Glomerular endothelial cell (primary cell): ENCODE measurements around the gene S100A14. TPM values are rescaled to one million over a fixed set of nuclear protein-coding genes. Genes with fewer than 3 reads are reported as not detected.

Experiments used
- DNase-seq: peaks from one replicate; pipeline ENCODE4 v3.0.0-alpha.2; 2011; ENCODE audit warnings: low read depth, low spot score; ENCODE audit errors: extremely low read depth
- total RNA-seq: library from RNA; depleted of rRNA; stranded (reverse); fragments of >200 nt; gene quantifications from 2 replicates; pipeline ENCODE4 v1.2.3, GENCODE V29; 2015

Gene S100A14
- total RNA-seq, result not detected in 2 replicates

DNA sequence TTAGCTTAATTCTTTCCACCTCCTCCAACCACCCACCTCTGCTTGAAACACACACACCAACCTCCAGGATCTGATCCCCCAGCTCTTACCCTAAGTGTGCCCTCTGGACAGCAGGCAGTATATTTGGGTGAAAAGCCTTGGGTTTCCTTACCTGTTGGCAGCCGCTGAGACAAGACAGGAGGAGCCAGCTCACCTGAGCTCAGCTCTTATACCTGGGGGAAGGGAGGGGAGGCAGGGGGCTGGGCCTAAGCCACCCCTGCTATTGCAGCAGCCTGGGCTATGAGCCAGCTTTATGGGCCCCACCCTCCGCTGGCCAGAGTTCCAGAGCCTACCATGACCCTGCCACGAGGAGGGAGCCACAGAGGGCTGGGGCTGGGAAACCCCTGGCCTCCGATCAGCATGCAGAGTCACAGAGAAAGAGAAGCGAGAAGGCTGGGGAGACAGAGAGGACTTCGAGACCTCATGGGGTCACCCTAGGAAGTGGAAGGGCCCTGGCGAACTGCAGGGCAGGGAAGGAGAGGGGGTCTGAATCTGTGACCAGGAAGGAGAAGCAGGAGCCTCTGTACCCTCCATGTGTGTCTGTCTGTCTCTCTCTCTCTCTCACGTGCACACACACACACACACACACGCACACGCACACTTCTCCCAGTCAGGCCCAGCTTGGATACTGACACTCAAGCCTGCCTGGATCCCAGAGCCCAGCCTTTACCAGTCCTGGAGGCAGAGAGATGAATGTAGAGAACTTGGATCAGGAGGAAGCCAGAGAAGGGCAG, at the start of gene S100A14:
TSS of gene S100A14 (minus strand) at position 182 of the 773 bp plus-strand sequence. CDS start 467 bp downstream, outside the sequence.
- DNase-seq, result no peak

DNA sequence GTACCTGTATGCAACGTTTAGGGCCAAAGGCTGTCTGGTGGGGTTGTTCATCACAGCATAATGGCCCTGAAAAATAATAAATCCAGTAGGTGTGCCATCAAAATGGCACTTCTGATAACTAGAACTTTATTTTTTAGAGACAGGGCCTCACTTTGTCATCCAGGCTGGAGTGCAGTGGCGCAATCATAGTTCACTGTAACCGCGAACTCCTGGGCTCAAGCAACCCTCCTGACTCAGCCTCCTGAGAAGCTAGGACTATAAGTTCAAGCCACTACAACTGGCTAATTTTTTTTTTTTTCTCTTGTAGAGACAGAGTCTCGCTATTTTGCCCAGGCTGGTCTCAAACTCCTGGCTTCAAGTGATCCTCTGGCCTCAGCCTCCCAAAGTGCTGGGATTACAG, 47.1 kb upstream of the S100A14 start:
- no peak for DNase-seq

DNA sequence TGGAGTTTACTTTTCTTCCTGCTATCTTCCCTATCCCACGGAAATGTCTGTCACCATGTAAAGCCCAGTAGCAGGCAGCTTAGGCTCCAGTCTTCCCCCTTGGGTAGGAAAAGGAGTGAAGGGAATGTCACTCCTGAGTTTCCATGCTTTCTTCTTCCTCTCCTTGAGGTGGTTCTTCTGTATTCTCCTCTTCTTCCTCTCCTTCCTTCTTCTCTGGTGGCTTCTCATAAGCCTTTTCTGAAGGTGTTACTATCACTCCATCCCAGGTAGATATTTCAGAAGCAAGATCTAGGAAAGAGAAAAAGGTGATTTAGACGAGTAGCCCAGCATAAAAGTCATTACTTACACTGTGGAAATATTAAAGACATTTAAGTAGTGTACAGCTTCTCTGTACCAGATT, 46.1 kb upstream of the S100A14 start:
- no peak for DNase-seq

DNA sequence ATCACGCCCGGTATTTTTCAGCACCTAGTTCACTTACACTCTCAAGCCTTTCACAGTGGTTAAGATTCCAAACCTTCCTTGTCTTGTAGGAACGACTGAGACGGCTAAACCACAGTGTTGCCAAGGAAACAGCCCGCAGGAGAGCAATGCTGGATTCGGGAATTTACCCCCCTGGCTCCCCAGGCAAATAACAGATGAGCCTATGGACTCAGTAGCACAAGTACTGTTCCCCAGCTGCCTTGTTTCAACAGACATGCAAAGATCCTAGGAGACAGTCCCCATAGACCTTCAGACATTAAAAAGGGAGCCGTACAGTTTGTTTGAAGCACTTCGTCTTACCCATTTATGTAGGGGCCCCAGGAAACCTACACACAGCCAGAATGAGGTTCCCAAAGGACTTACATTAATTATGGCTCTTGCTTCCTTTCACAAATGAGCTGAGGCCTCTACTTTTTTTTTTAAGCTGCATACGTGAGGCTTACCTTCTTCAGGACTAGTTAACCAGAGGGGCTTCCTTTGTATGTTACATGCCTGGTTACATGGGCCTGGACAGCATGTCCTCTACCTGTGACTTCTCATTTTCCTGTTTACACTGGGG, 45.1 kb upstream of the S100A14 start:
- DNase-seq, result no peak

DNA sequence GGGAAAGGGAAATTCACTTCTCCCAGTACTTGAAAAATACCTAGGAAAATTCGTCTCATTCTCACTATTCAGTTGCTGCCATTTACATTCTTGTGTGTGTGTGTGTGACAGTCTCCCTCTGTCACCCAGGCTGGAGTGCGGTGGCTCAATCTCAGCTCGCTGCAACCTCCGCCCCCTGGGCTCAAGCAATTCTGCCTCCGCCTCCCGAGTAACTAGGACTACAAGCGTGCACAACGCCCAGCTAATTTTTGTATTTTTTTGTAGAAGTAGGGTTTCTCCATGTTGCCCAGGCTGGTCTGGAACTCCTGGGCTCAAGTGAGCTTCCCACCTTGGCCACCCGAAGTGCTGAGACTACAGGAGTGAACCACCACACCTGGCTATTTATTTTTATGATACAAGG, 43.5 kb upstream of the S100A14 start:
- no peak for DNase-seq

GRCh38 chr1:153659175-153659534, 43.0 kb upstream of the S100A14 start:
- no peak for DNase-seq

DNA sequence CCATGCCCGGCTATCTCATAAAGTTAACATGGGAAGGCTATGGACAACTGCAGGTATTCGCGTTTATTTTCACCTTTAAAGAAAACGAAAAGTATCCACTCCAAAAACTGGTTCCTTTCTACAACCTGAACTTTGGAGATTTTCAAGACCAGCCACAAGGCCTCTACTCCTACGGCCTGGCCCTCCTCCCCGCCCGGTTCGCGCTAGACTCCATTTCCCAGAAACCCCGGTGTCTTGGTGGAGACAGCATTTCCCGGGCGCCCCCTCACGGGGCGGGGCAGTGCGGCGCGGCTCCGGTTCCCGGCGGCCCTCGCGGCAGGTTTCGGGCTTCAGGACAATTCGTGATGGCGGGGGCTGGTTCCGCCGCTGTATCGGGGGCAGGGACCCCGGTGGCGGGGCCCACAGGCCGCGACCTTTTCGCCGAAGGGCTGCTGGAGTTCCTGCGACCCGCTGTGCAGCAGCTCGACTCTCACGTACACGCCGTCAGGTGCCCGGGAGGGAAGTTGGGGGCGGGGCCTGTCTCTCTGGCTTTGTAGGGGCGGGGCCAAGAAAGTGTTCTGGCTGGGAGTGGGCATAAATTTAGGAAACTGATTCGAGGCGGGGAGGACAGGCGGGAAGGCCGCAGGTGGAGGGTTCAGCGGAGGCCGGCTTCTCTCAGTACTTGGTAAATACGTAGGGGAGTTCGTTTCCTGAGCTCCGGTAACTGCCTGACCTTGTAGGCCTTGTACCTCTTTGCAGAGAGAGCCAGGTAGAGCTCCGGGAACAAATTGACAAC, 42.5 kb upstream of the S100A14 start, which contains the start of gene SNAPIN:
TSS of gene SNAPIN (plus strand) at position 304 of the 775 bp plus-strand sequence. CDS start at position 345, 41 bp downstream.
- no peak for DNase-seq

DNA sequence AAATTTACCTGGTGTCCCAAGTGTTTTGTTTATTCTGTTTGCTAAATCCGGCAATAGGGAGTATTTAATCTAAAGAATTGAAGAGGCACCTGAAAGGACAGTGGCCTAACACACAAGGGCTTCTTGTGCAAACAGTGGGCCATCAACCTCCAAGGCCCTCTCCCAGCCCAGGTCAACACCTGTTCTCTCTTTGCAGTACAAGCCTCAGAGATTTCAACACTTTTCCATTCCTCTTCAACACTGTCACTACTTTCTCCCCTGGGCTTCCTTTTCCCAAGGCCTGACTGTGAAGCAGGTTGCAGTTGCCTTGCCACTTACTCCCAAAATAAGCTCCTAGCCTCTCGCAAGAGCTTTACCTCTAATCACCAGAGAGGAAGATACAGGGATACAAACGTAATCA, 39.2 kb upstream of the S100A14 start:
- no peak for DNase-seq

DNA sequence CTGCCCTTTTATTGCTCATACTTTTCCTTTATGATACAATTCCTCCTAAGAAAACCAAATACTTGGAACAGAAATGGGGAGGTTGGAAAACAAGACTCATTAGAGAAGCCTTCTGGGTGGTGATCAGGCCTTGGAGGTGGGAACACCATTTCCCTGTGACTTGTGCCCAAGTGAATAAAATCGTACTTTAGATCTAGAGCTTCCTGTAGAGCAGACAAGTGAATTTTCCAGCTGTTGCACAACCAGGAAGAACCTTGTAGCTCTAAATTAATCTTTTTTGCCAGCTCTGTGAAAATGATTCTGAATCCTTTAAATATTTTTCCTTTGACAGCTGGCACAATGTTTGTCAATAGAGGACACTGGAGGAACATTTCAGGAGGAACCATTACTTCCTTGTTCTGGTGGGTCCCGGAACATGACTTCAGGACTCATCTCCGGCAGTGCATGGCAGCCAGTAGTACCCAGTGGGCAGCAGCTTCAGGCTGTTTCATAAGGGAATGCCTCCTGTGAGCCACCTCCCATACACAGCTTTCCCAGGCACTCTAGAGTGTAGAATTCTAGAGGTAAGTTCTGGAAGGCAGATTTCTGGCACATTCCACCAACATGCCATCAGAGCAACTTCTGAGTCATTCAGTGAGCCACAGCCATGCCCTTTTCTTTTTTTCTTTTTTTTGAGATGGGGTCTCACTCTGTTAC, 36.8 kb upstream of the S100A14 start:
- no peak for DNase-seq

DNA sequence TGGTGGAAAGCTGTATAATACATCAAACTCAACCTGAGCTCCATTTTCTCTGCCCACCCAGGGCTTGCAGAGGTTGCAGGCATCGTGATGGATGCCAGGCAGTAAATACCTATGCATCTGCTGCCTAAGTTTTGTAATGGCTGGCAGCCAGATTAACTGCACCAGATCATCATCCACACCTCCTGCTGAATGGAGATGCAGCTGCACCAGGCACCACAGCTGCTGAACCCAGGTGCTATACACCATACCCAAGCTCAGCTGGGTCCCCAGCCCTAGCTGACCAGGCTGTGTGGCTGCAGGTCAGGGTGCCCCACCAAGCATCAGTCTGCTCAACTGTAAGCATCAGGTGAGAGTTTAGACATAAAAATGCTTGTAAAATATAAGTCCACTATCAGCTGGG, 35.6 kb upstream of the S100A14 start:
- DNase-seq, result no peak

GRCh38 chr1:153649863-153650235, 33.7 kb upstream of the S100A14 start:
- DNase-seq, result no peak

DNA sequence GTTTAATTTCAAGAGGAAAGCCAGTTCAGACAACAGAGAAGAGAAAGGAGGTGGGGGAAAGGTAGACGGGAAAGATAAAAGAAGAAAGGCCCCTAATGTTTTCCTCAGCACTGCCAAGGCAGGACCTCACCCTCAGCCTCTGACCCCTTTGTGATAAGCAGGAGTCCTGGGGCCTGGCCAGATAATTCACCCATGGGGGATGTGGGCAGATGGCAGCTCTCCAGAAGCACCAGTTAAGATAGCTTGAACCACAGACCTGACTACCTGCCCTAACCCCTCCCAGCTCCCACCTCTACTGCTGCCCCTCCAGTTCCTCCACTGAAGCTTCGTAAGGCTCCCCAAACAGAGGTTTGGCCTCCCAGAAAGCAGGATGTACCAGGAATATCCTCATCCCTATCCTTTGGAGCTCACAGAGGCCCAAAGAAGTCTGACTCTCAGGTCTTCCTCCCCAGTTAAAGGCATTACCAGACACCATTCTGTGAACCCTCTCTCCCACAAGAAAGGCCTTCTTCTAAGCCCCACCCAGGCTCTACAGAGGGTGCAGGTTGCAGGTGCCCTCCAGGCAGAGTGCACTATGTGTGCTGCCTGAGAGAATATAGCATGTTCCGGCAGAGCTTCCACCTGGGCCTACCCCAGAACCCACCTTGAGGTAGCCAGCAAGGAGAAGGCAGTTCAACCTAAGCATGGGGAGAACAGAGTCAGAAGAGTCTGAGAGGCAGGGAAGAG, 33.2 kb upstream of the S100A14 start:
- no peak for DNase-seq

DNA sequence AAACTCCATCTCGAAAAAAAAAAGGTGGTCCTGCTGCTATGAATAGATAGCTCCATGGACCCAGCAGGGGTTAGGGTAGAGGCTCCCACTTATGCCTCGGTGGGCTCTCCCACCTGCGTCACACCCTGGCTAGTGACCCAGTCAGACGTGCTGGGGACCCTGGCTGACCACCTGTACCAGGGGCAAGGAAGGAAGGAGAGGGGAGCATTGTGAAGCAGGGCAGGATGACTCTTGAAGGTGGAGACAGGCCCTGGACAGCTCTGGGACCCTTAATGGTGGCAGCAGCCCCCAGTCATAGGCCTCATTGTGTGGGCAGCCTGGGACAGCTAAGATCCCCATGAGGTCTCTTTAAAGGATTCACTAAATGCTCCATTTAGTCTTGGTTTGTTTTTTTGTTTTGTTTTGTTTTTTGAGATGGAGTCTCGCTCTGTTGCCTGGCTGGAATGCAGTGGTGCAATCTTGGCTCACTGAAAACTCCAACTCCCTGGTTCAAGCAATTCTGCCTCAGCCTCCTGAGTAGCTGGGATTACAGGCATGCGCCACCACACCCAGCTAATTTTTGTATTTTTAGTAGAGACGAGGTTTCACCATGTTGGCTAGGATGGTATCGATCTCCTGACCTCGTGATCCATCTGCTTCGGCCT, 32.0 kb upstream of the S100A14 start:
- DNase-seq, result no peak

- no peak for DNase-seq
These were observed 31.2 kb upstream of the S100A14 start for GRCh38 chr1:153647346-153647714.

DNA sequence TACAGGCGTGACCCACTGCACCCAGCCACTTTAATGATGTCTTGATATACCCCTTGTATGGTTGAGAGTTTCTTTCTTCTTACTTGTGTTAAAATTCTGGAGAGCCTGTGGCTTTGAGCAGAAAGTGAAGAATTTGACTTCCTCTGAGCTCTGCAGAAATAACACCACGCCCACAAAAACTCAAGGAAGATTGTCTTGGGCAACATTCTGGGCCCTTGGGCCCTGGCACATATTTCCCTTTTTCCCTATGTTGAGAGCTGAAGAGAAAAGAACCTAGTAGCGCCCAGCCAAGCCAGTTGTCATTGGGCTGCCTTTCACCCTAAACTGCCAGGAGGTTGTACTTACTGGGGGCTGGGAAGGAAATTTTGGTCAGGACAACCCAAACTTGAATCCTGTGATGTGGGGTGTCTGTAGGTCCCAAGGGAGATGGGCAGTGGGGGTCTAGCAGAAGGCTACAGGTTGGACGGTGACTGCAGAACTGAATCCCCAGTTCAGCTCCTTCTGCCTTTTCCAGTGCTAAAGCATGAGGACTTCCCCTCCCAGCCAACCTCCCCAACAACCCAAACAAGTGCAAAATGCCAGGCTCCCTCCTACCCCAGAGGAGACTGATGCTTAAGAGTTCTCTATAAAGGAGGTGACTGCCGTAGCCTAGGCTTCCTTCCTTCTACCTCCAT, 30.7 kb upstream of the S100A14 start:
- no peak for DNase-seq

DNA sequence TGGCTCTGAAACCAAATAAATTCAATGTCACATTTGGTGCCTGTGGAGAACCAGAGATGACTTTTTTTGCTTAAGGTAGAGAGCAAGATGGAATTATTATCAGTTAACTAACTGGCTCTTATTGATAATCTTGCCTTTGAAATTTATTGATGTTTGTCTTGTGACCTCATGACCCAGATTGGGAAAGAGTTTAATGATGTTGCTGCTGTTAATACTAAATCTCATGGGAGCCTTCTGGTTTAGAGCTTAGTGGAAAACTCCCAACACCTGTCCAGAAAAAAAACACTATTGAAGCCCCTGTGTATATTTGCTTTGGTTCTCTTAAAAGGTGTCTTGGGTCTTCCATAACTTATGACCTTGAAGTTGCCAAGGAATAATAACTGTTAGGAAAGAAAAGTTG, 27.7 kb upstream of the S100A14 start:
- DNase-seq, result no peak

- no peak for DNase-seq
These were observed 27.0 kb upstream of the S100A14 start for GRCh38 chr1:153643100-153643499.

DNA sequence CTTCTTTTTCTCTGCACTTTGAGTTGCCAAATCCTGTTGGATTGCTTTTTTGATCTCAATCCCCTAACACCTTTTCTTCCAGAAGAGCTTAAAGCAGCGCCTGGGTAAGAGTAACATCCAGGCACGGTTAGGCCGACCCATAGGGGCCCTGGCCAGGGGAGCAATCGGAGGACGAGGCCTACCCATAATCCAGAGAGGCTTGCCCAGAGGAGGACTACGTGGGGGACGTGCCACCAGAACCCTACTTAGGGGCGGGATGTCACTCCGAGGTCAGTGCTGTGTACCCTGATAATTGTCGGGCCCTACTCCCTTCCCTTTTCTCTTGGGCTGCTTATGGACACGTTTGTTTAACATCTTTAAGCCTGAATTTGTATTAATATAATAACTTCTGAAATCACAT, 26.0 kb upstream of the S100A14 start:
- no peak for DNase-seq

GRCh38 chr1:153640861-153641260, 24.7 kb upstream of the S100A14 start:
- DNase-seq, result no peak
